Stimulated activated CD4-positive, alpha-beta T cell treated with anti-CD3 and anti-CD28 coated beads, Interleukin-2, amount 100 ng/mL, for 24 hours (primary cell): ENCODE results near the gene NFYC.
A peak's percentile ranks its signal among the peaks of the same experiment; 100 is the strongest.

Source experiments
- DNase-seq, 2 donors: peaks; one replicate each; pipeline ENCODE4 v3.0.0-alpha.2; 2020

The NFYC gene

GRCh38 chr1:40691538-40692428 is at the start of gene NFYC:
TSS of gene NFYC (plus strand) at chr1:40691704. CDS start at chr1:40738844, 47,140 bp downstream.
- peak; percentile 93 to 94 for DNase-seq

- DNase-seq, result no peak
These were observed 46.3 kb upstream of the NFYC start for GRCh38 chr1:40645118-40645680.

- DNase-seq, result no peak
These were observed 45.2 kb upstream of the NFYC start for GRCh38 chr1:40646315-40646714.

GRCh38 chr1:40648200-40648599 is 43.3 kb upstream of the NFYC start:
- no peak for DNase-seq

- DNase-seq, result no peak
These were observed 42.4 kb upstream of the NFYC start for GRCh38 chr1:40648928-40649591.

- DNase-seq, result no peak
These were observed 41.9 kb upstream of the NFYC start for GRCh38 chr1:40649592-40649930.

- DNase-seq, result no peak
These were observed 41.4 kb upstream of the NFYC start for GRCh38 chr1:40650075-40650474.

GRCh38 chr1:40651138-40651857 is 40.2 kb upstream of the NFYC start:
- no peak for DNase-seq

- DNase-seq, result no peak
These were observed 39.0 kb upstream of the NFYC start for GRCh38 chr1:40652468-40652867.

GRCh38 chr1:40652979-40653378 is 38.5 kb upstream of the NFYC start:
- DNase-seq, result no peak

GRCh38 chr1:40653851-40654537 is 37.5 kb upstream of the NFYC start:
- DNase-seq, result no peak

GRCh38 chr1:40657046-40657445 is 34.5 kb upstream of the NFYC start:
- DNase-seq, result no peak

- DNase-seq, result no peak
These were observed 32.5 kb upstream of the NFYC start for GRCh38 chr1:40658751-40659648.

GRCh38 chr1:40659649-40659947 is 31.9 kb upstream of the NFYC start:
- DNase-seq, result no peak

GRCh38 chr1:40661678-40662077 is 29.8 kb upstream of the NFYC start:
- DNase-seq, result no peak

GRCh38 chr1:40662151-40662550 is 29.4 kb upstream of the NFYC start:
- DNase-seq, result no peak

GRCh38 chr1:40662864-40663263 is 28.6 kb upstream of the NFYC start:
- peak in 1 of 2 donors; percentile 28 for DNase-seq

- DNase-seq, result no peak
These were observed 28.0 kb upstream of the NFYC start for GRCh38 chr1:40663324-40664166.

GRCh38 chr1:40664167-40664537 is 27.4 kb upstream of the NFYC start:
- no peak for DNase-seq

GRCh38 chr1:40664791-40665190 is 26.7 kb upstream of the NFYC start:
- no peak for DNase-seq
